K562 (cell line): ENCODE data around the gene OCA2. TPM values are rescaled to one million over a fixed set of nuclear protein-coding genes. Genes with fewer than 3 reads are reported as not detected.

Experiments used
- ATAC-seq: fragments of 200-7000 bp; cut with Tn5 transposase; 3 replicates; pipeline ENCODE4 v1.9.1; 2020; ENCODE audit warnings: moderate library complexity
- BruUV-seq: library from RNA; stranded (reverse); fragments of 400-500 nt; replicated peaks from 2 replicates; lab custom pipeline; 2021; lab: Mats Ljungman, UMichigan
- CTCF ChIA-PET: fragments of 300-600 bp; formaldehyde crosslinking; extraction: SDS; loops from one replicate; lab custom pipeline; 2021; ENCODE audit warnings: low intra/inter-chr PET ratio; lab: Yijun Ruan, JAX
- POLR2A ChIA-PET: fragments of 300-600, 350-650 bp; sonication (Branson Sonifier 250); formaldehyde crosslinking; extraction: SDS; loops from one replicate; lab custom pipeline; 2021; ENCODE audit warnings: antibody characterized with exemption, inconsistent platforms; lab: Yijun Ruan, JAX
- DNase-seq, 4 experiments: peaks; one replicate each; pipeline versions ENCODE4 v3.0.0 to v3.0.0-alpha.2; 2011 to 2018; ENCODE audit warnings: low spot score in 3 of 4, mixed read lengths in 3 of 4; ENCODE audit errors: extremely low read depth in 1 of 4
- FAIRE-seq: peaks from 2 replicates; lab custom pipeline; 2011; peaks lifted over from hg19 to GRCh38; lab: Jason Lieb, UNC
- H2AFZ ChIP-seq: 2 replicates; pipeline ENCODE4 v1.6.0; 2011; ENCODE audit warnings: low read depth, low read length, control low read depth, inconsistent platforms
- H3K27ac ChIP-seq: fragments of 200-600 bp; 3 replicates; pipeline ENCODE4 v1.8.0; 2011; ENCODE audit warnings: low read depth, mild to moderate bottlenecking, control low read depth, inconsistent platforms, low read length, moderate library complexity, mixed read lengths; ENCODE audit errors: extremely low read depth
- H3K27me3 ChIP-seq, 2 experiments: fragments of 300-600 bp in 1 of 2; 2 replicates in 1 of 2; 3 replicates in 1 of 2; pipeline versions ENCODE4 v1.6.0 to v1.8.0; 2011; ENCODE audit warnings: inconsistent platforms in 2 of 2, low read length in 2 of 2, mild to moderate bottlenecking in 1 of 2, mixed read lengths in 1 of 2, moderate library complexity in 1 of 2; ENCODE audit not compliant: control insufficient read depth in 2 of 2, insufficient read depth in 2 of 2
- H3K36me3 ChIP-seq: fragments of 300-600 bp; 3 replicates; pipeline ENCODE4 v1.8.0; 2011; ENCODE audit warnings: mild to moderate bottlenecking, low read length, inconsistent platforms; ENCODE audit not compliant: control insufficient read depth, insufficient read depth
- H3K4me1 ChIP-seq, 2 experiments: fragments of 200-600 bp in 1 of 2; replicated peaks in 1 of 2; 2 replicates in 1 of 2; 3 replicates in 1 of 2; pipeline versions ENCODE4 v1.5.1 to v1.8.0; 2011; ENCODE audit warnings: inconsistent platforms in 2 of 2, low read length in 2 of 2, mild to moderate bottlenecking in 1 of 2, mixed read lengths in 1 of 2, moderate library complexity in 1 of 2; ENCODE audit not compliant: control insufficient read depth in 2 of 2, insufficient read depth in 2 of 2
- H3K4me2 ChIP-seq: 2 replicates; pipeline ENCODE4 v1.6.1; 2011; ENCODE audit warnings: low read length, control low read depth, inconsistent platforms, mixed read lengths; ENCODE audit not compliant: insufficient read depth
- H3K4me3 ChIP-seq: fragments of 200-600 bp; sonication (generic), shearing (Covaris generic); 2 replicates; pipeline ENCODE4 v1.5.1; 2016; ENCODE audit warnings: control low read depth, inconsistent platforms
- H3K79me2 ChIP-seq: fragments of 200-600 bp; 3 replicates; pipeline ENCODE4 v1.8.0; 2011; ENCODE audit warnings: low read length, inconsistent platforms; ENCODE audit not compliant: control insufficient read depth, insufficient read depth
- H3K9ac ChIP-seq, 2 experiments: 2 replicates each; pipeline versions ENCODE4 v1.6.0 to v1.6.1; 2011; ENCODE audit warnings: low read depth in 2 of 2, low read length in 2 of 2, control low read depth in 1 of 2, inconsistent platforms in 1 of 2, mild to moderate bottlenecking in 1 of 2, mixed read lengths in 1 of 2; ENCODE audit not compliant: insufficient read depth in 1 of 2
- H3K9me1 ChIP-seq: one replicate; pipeline ENCODE4 v1.6.0; 2011; ENCODE audit warnings: inconsistent platforms, mild to moderate bottlenecking, low read length, moderate library complexity; ENCODE audit not compliant: control insufficient read depth, insufficient read depth
- H3K9me3 ChIP-seq: replicated peaks from 2 replicates; pipeline ENCODE4 v1.5.1; 2011; ENCODE audit warnings: low read depth, low read length, inconsistent platforms; ENCODE audit not compliant: control insufficient read depth, insufficient read depth
- H4K20me1 ChIP-seq: replicated peaks from 2 replicates; pipeline ENCODE4 v1.6.1; 2011; ENCODE audit warnings: low read length, inconsistent platforms, mixed read lengths; ENCODE audit not compliant: control insufficient read depth, insufficient read depth
- BRCA1 ChIP-seq, 2 experiments: fragments of 450-650 bp in 1 of 2; sonication (generic) in 1 of 2; formaldehyde crosslinking in 1 of 2; IDR thresholded peaks; 2 replicates each; pipeline versions ENCODE4 v1.5.0 to v1.6.1; 2017 to 2020; ENCODE audit warnings: mild to moderate bottlenecking in 1 of 2, missing genetic modification reagents in 1 of 2
- CXXC5 ChIP-seq: fragments of 250-450 bp; sonication (Bioruptor Pico); IDR thresholded peaks from 2 replicates; pipeline ENCODE4 v1.8.0; 2022; ENCODE audit warnings: inconsistent platforms, mild to moderate bottlenecking, moderate library complexity
- FOXK2 ChIP-seq, 2 experiments: fragments of 450-650 bp; IDR thresholded peaks in 1 of 2; conservative IDR thresholded peaks in 1 of 2; 2 replicates each; pipeline ENCODE4 v1.6.1; 2016; ENCODE audit warnings: low read depth in 2 of 2, mild to moderate bottlenecking in 1 of 2
- HDAC8 ChIP-seq: fragments of 450-650 bp; IDR thresholded peaks from 2 replicates; pipeline ENCODE4 v1.6.1; 2016; ENCODE audit warnings: mild to moderate bottlenecking, missing genetic modification characterization, moderate library complexity, missing compliant biosample characterization
- HMGN3 ChIP-seq: IDR thresholded peaks from 2 replicates; pipeline ENCODE4 v1.6.1; 2011; ENCODE audit warnings: borderline replicate concordance, low read depth, mild to moderate bottlenecking, mixed read lengths, low read length; ENCODE audit not compliant: insufficient read length; ENCODE audit errors: extremely low read depth
- HNRNPK ChIP-seq: fragments of 200-400 bp; formaldehyde crosslinking; IDR thresholded peaks from one replicate; pipeline ENCODE4 v1.6.1; 2018; ENCODE audit warnings: mild to moderate bottlenecking, low read depth, low read length; ENCODE audit not compliant: poor library complexity, severe bottlenecking
- HNRNPL ChIP-seq: fragments of 200-400 bp; formaldehyde crosslinking; IDR thresholded peaks from 2 replicates; pipeline ENCODE4 v1.6.1; 2017; ENCODE audit warnings: low read depth, mild to moderate bottlenecking, low read length
- KLF13 ChIP-seq: fragments of 450-650 bp; IDR thresholded peaks from 2 replicates; pipeline ENCODE4 v1.6.1; 2016; ENCODE audit warnings: missing genetic modification characterization, low read depth, mild to moderate bottlenecking, missing compliant biosample characterization, moderate library complexity, borderline replicate concordance
- PCBP1 ChIP-seq: fragments of 200-400 bp; formaldehyde crosslinking; IDR thresholded peaks from 2 replicates; pipeline ENCODE4 v1.6.1; 2018; ENCODE audit warnings: mild to moderate bottlenecking, low read depth, low read length; ENCODE audit not compliant: poor library complexity, severe bottlenecking
- PHB ChIP-seq: fragments of 250-450 bp; sonication (Bioruptor Pico); IDR thresholded peaks from 2 replicates; pipeline ENCODE4 v1.5.0; 2021
- POLR2A ChIP-seq: fragments of 450-650 bp; conservative IDR thresholded peaks from 2 replicates; pipeline ENCODE4 v1.6.1; 2016
- POLR2H ChIP-seq: IDR thresholded peaks from 2 replicates; pipeline ENCODE4 v1.6.1; 2016; ENCODE audit warnings: missing genetic modification characterization, low read depth, mild to moderate bottlenecking, control low read depth, missing compliant biosample characterization, moderate library complexity
- POLR3A ChIP-seq: IDR thresholded peaks from 2 replicates; pipeline ENCODE4 v1.6.1; 2011; ENCODE audit warnings: borderline replicate concordance, mild to moderate bottlenecking, moderate library complexity; ENCODE audit not compliant: insufficient read length, insufficient read depth; ENCODE audit errors: extremely low read depth
- RBM22 ChIP-seq: fragments of 200-400 bp; formaldehyde crosslinking; IDR thresholded peaks from 2 replicates; pipeline ENCODE4 v1.6.1; 2018; ENCODE audit warnings: low read length, low read depth; ENCODE audit not compliant: poor library complexity, severe bottlenecking
- TFAM ChIP-seq: fragments of 250-450 bp; sonication (Bioruptor Pico); conservative IDR thresholded peaks from 2 replicates; pipeline ENCODE4 v1.5.0; 2021; ENCODE audit warnings: mild to moderate bottlenecking, moderate library complexity
- ZNF23 ChIP-seq: fragments of 250-450 bp; sonication (Bioruptor Pico); IDR thresholded peaks from 2 replicates; pipeline ENCODE4 v1.4.0; 2020; ENCODE audit warnings: mild to moderate bottlenecking
- ZNF717 ChIP-seq: fragments of 250-450 bp; sonication (Bioruptor Pico); IDR thresholded peaks from 2 replicates; pipeline ENCODE4 v1.5.0; 2021
- ZNF75A ChIP-seq: fragments of 450-650 bp; formaldehyde crosslinking; IDR thresholded peaks from 2 replicates; pipeline ENCODE4 v1.4.0; 2020; ENCODE audit warnings: mild to moderate bottlenecking
- WGBS: fragments of 100-300 bp; shearing (Covaris generic); methylation state at CpG from one replicate; pipeline ENCODE4 v1.1.6; 2016; ENCODE audit warnings: low coverage, mixed read lengths; ENCODE audit not compliant: insufficient coverage; ENCODE audit errors: missing lambda C conversion rate; 5-methylcytosine and 5-hydroxymethylcytosine counted together
- in situ Hi-C: fragments of 300-500 bp; cut with MboI; formaldehyde crosslinking; loops from 4 replicates; pipeline ENCODE4 v1.15.0; 2018; ENCODE audit warnings: inconsistent platforms, mixed read lengths
- intact Hi-C: fragments of 100-400 bp; cut with micrococcal nuclease; formaldehyde crosslinking; loops from 2 replicates; pipeline ENCODE4 v1.14.2; 2022
- polyA plus RNA-seq, 8 experiments: library from polyadenylated mRNA; depleted of rRNA in 4 of 8; stranded (reverse) in 5 of 8; unstranded in 3 of 8; fragments of >200 nt; fragmentation: Nextera tagmentation in 2 of 8; fragmentation: Illumina TruSeq in 1 of 8; extraction: Ambion mirVana in 2 of 8; extraction: Trizol in 1 of 8; gene quantifications; 2 replicates each; pipeline versions ENCODE4 v1.2.1 to v1.2.3, GENCODE V29; 2011 to 2014; ENCODE audit warnings: inconsistent platforms in 1 of 8, missing spikeins in 1 of 8
- total RNA-seq, 7 experiments: library from RNA; depleted of rRNA in 6 of 7; stranded (reverse); fragments of >200 nt in 6 of 7; fragmentation: Illumina TruSeq in 2 of 7; extraction: Trizol in 2 of 7; gene quantifications; 2 replicates each; pipeline versions ENCODE4 v1.2.1 to v1.2.3, GENCODE V29; 2011 to 2021; ENCODE audit warnings: low replicate concordance in 1 of 7

OCA2 gene
- total and polyA plus RNA-seq, 9 of the 15 experiments (the other 6 are each of a cell fraction or from before 2014, with no cell fraction given), result 0.07 to 0.59 (median 0.17) TPM; not detected in 1

GRCh38 chr15:27970661-27971392, 128.3 kb downstream of the OCA2 start (continued):
- no peak for TF ChIP-seq PCBP1
- no peak for TF ChIP-seq POLR3A
- TF ChIP-seq HNRNPL, result no peak
- no peak for TF ChIP-seq POLR2A
- TF ChIP-seq ZNF75A, result 0 out of 2 replicates have a peak, but pooled peaks have one; percentile 79
- TF ChIP-seq PHB, result no peak
- no peak for TF ChIP-seq FOXK2 (conservative IDR thresholded peaks at IDR 0.05 in 1 of 2, IDR thresholded peaks at IDR 0.05 in 1 of 2; ENCODE audit: low read depth in 2 of 2)

DNA sequence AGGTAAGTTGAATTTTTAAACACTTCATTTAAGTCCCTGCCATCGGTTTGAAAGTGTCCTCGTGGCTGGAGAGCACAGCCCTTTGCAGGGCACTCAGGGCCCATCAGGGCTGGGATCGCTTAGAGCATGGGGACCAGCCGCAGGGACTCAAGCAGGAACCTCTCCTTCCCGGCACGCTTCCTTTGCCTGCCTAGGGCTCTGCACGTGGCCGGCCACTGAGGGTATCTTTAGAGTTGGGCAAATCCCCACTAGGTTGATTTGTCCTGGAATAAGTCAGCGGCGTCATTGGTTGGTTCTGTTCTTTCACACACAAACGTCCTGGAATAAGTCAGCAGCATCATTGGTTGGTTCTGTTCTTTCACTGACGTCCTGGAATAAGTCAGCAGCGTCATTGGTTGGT, 131.6 kb downstream of the OCA2 start:
- Histone ChIP-seq H3K36me3 (no peaks in the 10 kb centered on the region), H3K79me2 (no peaks in the 10 kb centered on the region), H4K20me1 (no peaks in the 10 kb centered on the region), H3K27me3 (peaks cover 2 to 18% of the 10 kb centered on the region in 2 experiments; a peak in 3 of 5 replicates), H3K9me3 (no peaks in the 10 kb centered on the region), H3K27ac (no peak overlapping the region), H3K9me1 (no peaks in the 10 kb centered on the region), H3K4me2 (no peak overlapping the region), H3K4me1 (peaks cover 0 to 2% of the 10 kb centered on the region in 2 experiments; a peak in 2 of 5 replicates), H3K4me3 (no peak overlapping the region), H2AFZ (no peak overlapping the region), H3K9ac (no peak overlapping the region)
- in situ Hi-C loops (no loop called here), intact Hi-C loops (no loop called here)
- FAIRE-seq (no peak), ATAC-seq (no peak), DNase-seq (no peak)
- CTCF ChIA-PET, result no interaction called here
- TF ChIP-seq CXXC5 (CRISPR knock-in tag) (no peak), TFAM (CRISPR knock-in tag) (no peak), RBM22 (no peak), ZNF23 (CRISPR knock-in tag) (no peak), HMGN3 (no peak), HDAC8 (tag) (no peak), HNRNPK (no peak), POLR2H (tag) (no peak), ZNF717 (CRISPR knock-in tag) (no peak), BRCA1 (IDR thresholded peaks at IDR 0.05) (no peak), BRCA1 (CRISPR knock-in tag; IDR thresholded peaks at IDR 0.05) (no peak), KLF13 (tag) (no peak)
- 2% methylated on average over 13 of the region's 13 CpGs for WGBS
- POLR2A ChIA-PET, result no interaction called here
- no TSS peak for BruUV-seq
